ENCODE results near the gene SLA2.

Gene SLA2

GRCh38 chr20:36584018-36584481 lies 61.9 kb downstream of the SLA2 start:
- Histone ChIP-seq H3K4me3 (ENCODE audit: low read depth in 1 of 2, low read length in 2 of 2) (no peak overlapping the region), H3K4me1 (ENCODE audit: insufficient read depth, low read length) (no peaks in the 10 kb centered on the region), H4K20me1 (ENCODE audit: insufficient read depth, low read length) (peaks cover 40% of the 10 kb centered on the region; the same call in 1 of the 2 replicates), H3K9me3 (ENCODE audit: insufficient read depth, low read length, severe bottlenecking) (no peaks in the 10 kb centered on the region), H3K27ac (ENCODE audit: low read length) (no peak overlapping the region), H3K79me2 (ENCODE audit: insufficient read depth, low read length) (peaks cover 27% of the 10 kb centered on the region), H3K27me3 (ENCODE audit: insufficient read depth, low read length, poor library complexity) (no peaks in the 10 kb centered on the region), H3K9ac (ENCODE audit: low read depth, low read length) (no peak overlapping the region), H3K36me3 (ENCODE audit: insufficient read depth, low read length) (peaks cover 91% of the 10 kb centered on the region), H2AFZ (ENCODE audit: low read depth, low read length) (no peak overlapping the region), H3K4me2 (ENCODE audit: insufficient read depth, low read length) (no peak overlapping the region)
- ATAC-seq (ENCODE audit: insufficient read depth, low read depth) (no peak), DNase-seq (no peak)
- TF ChIP-seq CTCF (IDR thresholded peaks at IDR 0.05; ENCODE audit: borderline replicate concordance, extremely low read depth, low read length, poor library complexity, severe bottlenecking), result no peak
- TF ChIP-seq EZH2 (IDR thresholded peaks at IDR 0.05; ENCODE audit: borderline replicate concordance, low read depth, low read length, severe bottlenecking), result no peak

- Histone ChIP-seq H3K4me1 (ENCODE audit: insufficient read depth, low read length) (no peaks in the 10 kb centered on the region), H3K9ac (ENCODE audit: low read depth, low read length) (no peak overlapping the region)
- no peak for DNase-seq
Measured at GRCh38 chr20:36582821-36583220, 63.2 kb downstream of the SLA2 start.

GRCh38 chr20:36582322-36582721 lies 63.7 kb downstream of the SLA2 start:
- Histone ChIP-seq H3K4me3 (ENCODE audit: low read depth in 1 of 2, low read length in 2 of 2) (no peak overlapping the region), H3K4me1 (ENCODE audit: insufficient read depth, low read length) (no peaks in the 10 kb centered on the region), H2AFZ (ENCODE audit: low read depth, low read length) (no peak overlapping the region), H3K36me3 (ENCODE audit: insufficient read depth, low read length) (peaks cover 89% of the 10 kb centered on the region), H3K4me2 (ENCODE audit: insufficient read depth, low read length) (no peak overlapping the region), H4K20me1 (ENCODE audit: insufficient read depth, low read length) (peaks cover 48% of the 10 kb centered on the region), H3K27me3 (ENCODE audit: insufficient read depth, low read length, poor library complexity) (no peaks in the 10 kb centered on the region), H3K9me3 (ENCODE audit: insufficient read depth, low read length, severe bottlenecking) (no peaks in the 10 kb centered on the region), H3K27ac (ENCODE audit: low read length) (no peak overlapping the region), H3K79me2 (ENCODE audit: insufficient read depth, low read length) (peaks cover 42% of the 10 kb centered on the region), H3K9ac (ENCODE audit: low read depth, low read length) (no peak overlapping the region)
- DNase-seq, result no peak
- TF ChIP-seq CTCF (IDR thresholded peaks at IDR 0.05; ENCODE audit: borderline replicate concordance, extremely low read depth, low read length, poor library complexity, severe bottlenecking) (no peak), EZH2 (IDR thresholded peaks at IDR 0.05; ENCODE audit: borderline replicate concordance, low read depth, low read length, severe bottlenecking) (no peak)
- ATAC-seq (ENCODE audit: insufficient read depth, low read depth), result 0 out of 3 replicates have a peak, but pooled peaks have one; percentile 36

More at GRCh38 chr20:36582821-36583220, 63.2 kb downstream of the SLA2 start:
- Histone ChIP-seq H4K20me1 (ENCODE audit: insufficient read depth, low read length) (peaks cover 47% of the 10 kb centered on the region), H3K4me3 (ENCODE audit: low read depth in 1 of 2, low read length in 2 of 2) (no peak overlapping the region), H3K9me3 (ENCODE audit: insufficient read depth, low read length, severe bottlenecking) (no peaks in the 10 kb centered on the region), H3K27ac (ENCODE audit: low read length) (no peak overlapping the region), H2AFZ (ENCODE audit: low read depth, low read length) (no peak overlapping the region), H3K36me3 (ENCODE audit: insufficient read depth, low read length) (peaks cover 91% of the 10 kb centered on the region), H3K27me3 (ENCODE audit: insufficient read depth, low read length, poor library complexity) (no peaks in the 10 kb centered on the region), H3K79me2 (ENCODE audit: insufficient read depth, low read length) (peaks cover 39% of the 10 kb centered on the region), H3K4me2 (ENCODE audit: insufficient read depth, low read length) (no peak overlapping the region)
- TF ChIP-seq CTCF (IDR thresholded peaks at IDR 0.05; ENCODE audit: borderline replicate concordance, extremely low read depth, low read length, poor library complexity, severe bottlenecking), result no peak
- TF ChIP-seq EZH2 (IDR thresholded peaks at IDR 0.05; ENCODE audit: borderline replicate concordance, low read depth, low read length, severe bottlenecking), result no peak
- ATAC-seq (ENCODE audit: insufficient read depth, low read depth), result no peak

Measured in DND-41 (cell line).